ENCODE measurements around the gene MSANTD1.

MSANTD1 gene

GRCh38 chr4:3247399-3248177 is 1.4 kb upstream of the MSANTD1 start:
- no peak for DNase-seq (ENCODE audit: low read depth in 2 of 3, low spot score in 2 of 3)

- no peak for DNase-seq (ENCODE audit: low read depth in 2 of 3, low spot score in 2 of 3)
These were observed 830 bp upstream of the MSANTD1 start for GRCh38 chr4:3248178-3248480.

- no peak for DNase-seq (ENCODE audit: low read depth in 2 of 3, low spot score in 2 of 3)
These were observed 915 bp downstream of the MSANTD1 start for GRCh38 chr4:3249711-3250437.

GRCh38 chr4:3250438-3250955 is 1.5 kb downstream of the MSANTD1 start:
- DNase-seq (ENCODE audit: low read depth in 2 of 3, low spot score in 2 of 3): no peak

GRCh38 chr4:3250956-3251690 is 2.2 kb downstream of the MSANTD1 start:
- no peak for DNase-seq (ENCODE audit: low read depth in 2 of 3, low spot score in 2 of 3)

- no peak for DNase-seq (ENCODE audit: low read depth in 2 of 3, low spot score in 2 of 3)
These were observed 2.9 kb downstream of the MSANTD1 start for GRCh38 chr4:3251691-3252479.

GRCh38 chr4:3252480-3252828 is 3.5 kb downstream of the MSANTD1 start:
- no peak for DNase-seq (ENCODE audit: low read depth in 2 of 3, low spot score in 2 of 3)

- no peak for DNase-seq (ENCODE audit: low read depth in 2 of 3, low spot score in 2 of 3)
These were observed 4.1 kb downstream of the MSANTD1 start for GRCh38 chr4:3252831-3253641.

GRCh38 chr4:3253808-3254207 is 4.8 kb downstream of the MSANTD1 start:
- DNase-seq (ENCODE audit: low read depth in 2 of 3, low spot score in 2 of 3): no peak

- DNase-seq (ENCODE audit: low read depth in 2 of 3, low spot score in 2 of 3): no peak
These were observed 5.6 kb downstream of the MSANTD1 start for GRCh38 chr4:3254302-3255131.

GRCh38 chr4:3255611-3256186 is 6.7 kb downstream of the MSANTD1 start:
- DNase-seq (ENCODE audit: low read depth in 2 of 3, low spot score in 2 of 3): no peak

- DNase-seq (ENCODE audit: low read depth in 2 of 3, low spot score in 2 of 3): no peak
These were observed 7.5 kb downstream of the MSANTD1 start for GRCh38 chr4:3256230-3257102.

- no peak for DNase-seq (ENCODE audit: low read depth in 2 of 3, low spot score in 2 of 3)
These were observed 8.2 kb downstream of the MSANTD1 start for GRCh38 chr4:3257103-3257555.

- no peak for DNase-seq (ENCODE audit: low read depth in 2 of 3, low spot score in 2 of 3)
These were observed 8.9 kb downstream of the MSANTD1 start for GRCh38 chr4:3257556-3258482.

- DNase-seq (ENCODE audit: low read depth in 2 of 3, low spot score in 2 of 3): no peak
These were observed 12.7 kb downstream of the MSANTD1 start for GRCh38 chr4:3261411-3262207.

All from activated CD8-positive, alpha-beta memory T cell treated with anti-CD3 and anti-CD28 coated beads for 48 hours (primary cell).